Measurements from ENCODE around the gene MYBPC1. TPM values are rescaled to one million over a fixed set of nuclear protein-coding genes. Genes with fewer than 3 reads are reported as not detected.

Gene MYBPC1
- total and polyA plus RNA-seq, 2 of the 13 experiments (the other 11 are each of a cell fraction or from before 2014, with no cell fraction given) = 0.31 to 0.53 TPM

DNA sequence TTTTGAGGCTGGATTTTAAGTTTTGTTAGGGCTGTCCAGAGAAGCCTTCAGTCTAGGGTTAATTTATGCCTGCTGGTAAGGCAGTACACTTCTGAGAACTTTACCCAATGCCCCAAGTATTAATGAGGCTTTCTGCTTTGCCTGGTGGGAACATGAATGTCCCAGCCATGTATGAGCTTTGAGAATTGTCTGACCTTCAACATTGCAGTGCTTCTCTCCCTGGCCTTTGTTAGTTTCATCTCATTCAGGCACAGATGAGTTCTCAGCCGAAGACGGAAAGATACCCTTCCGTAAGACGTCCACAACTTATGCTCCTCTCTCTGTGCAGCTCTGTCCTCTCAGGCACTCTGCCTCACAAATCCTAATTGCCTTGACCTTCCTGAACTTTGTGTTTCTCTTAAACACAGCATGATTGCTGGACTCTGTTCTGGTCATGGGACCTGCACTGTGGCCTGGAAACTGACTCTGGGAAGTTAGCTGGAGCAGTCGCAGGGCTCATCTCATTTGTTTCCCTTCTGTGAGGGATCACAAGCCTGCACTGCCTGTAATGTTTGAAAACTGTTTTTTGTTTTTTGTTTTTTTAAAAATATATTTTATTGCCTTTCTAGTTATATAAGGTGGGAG, 118.4 kb downstream of the MYBPC1 start (continued):
- 0 out of 2 replicates have a peak, but pooled peaks have one; percentile 74 for TF ChIP-seq ZNF124 (CRISPR knock-in tag; IDR thresholded peaks at IDR 0.05)
- TF ChIP-seq HOXA5 (CRISPR knock-in tag; IDR thresholded peaks at IDR 0.05) = no peak
- peak; percentile 33; the same call in 1 of the 2 replicates for TF ChIP-seq PHF8 (CRISPR knock-in tag; IDR thresholded peaks at IDR 0.05)
- no peak for TF ChIP-seq KDM5B (CRISPR knock-in tag; IDR thresholded peaks at IDR 0.05; ENCODE audit: borderline replicate concordance)
- TF ChIP-seq, protein P1, sequence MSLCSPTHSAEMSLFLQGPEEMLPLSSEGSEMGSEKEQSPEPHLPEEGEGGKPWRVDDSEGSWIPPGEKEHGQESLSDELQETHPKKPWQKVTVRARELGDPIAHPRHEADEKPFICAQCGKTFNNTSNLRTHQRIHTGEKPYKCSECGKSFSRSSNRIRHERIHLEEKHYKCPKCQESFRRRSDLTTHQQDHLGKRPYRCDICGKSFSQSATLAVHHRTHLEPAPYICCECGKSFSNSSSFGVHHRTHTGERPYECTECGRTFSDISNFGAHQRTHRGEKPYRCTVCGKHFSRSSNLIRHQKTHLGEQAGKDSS (CRISPR knock-in tag; IDR thresholded peaks at IDR 0.05; ENCODE audit: borderline replicate concordance, low read depth) = peak; percentile 76; the same call in 1 of the 2 replicates
- peak; percentile 54; the same call in 1 of the 2 replicates for TF ChIP-seq SPEN (CRISPR knock-in tag; IDR thresholded peaks at IDR 0.05; ENCODE audit: low read depth)
- TF ChIP-seq PPARG (CRISPR knock-in tag; conservative IDR thresholded peaks at IDR 0.05) = peak; percentile 89
- peak; percentile 70; the same call in 1 of the 2 replicates for TF ChIP-seq ARID4A (CRISPR knock-in tag; IDR thresholded peaks at IDR 0.05; ENCODE audit: borderline replicate concordance)
- TF ChIP-seq, protein P2, sequence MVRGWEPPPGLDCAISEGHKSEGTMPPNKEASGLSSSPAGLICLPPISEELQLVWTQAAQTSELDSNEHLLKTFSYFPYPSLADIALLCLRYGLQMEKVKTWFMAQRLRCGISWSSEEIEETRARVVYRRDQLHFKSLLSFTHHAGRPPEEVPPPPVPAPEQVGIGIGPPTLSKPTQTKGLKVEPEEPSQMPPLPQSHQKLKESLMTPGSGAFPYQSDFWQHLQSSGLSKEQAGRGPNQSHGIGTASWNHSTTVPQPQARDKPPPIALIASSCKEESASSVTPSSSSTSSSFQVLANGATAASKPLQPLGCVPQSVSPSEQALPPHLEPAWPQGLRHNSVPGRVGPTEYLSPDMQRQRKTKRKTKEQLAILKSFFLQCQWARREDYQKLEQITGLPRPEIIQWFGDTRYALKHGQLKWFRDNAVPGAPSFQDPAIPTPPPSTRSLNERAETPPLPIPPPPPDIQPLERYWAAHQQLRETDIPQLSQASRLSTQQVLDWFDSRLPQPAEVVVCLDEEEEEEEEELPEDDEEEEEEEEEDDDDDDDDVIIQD (CRISPR knock-in tag; IDR thresholded peaks at IDR 0.05; ENCODE audit: low read depth) = peak; percentile 91
- TF ChIP-seq SOX13 (IDR thresholded peaks at IDR 0.05) = no peak
- TF ChIP-seq SOX13 (CRISPR knock-in tag; conservative IDR thresholded peaks at IDR 0.05 in 1 of 2, IDR thresholded peaks at IDR 0.05 in 1 of 2) = peak in 1 of 2 experiments; percentile 81; a peak in 2 of 4 replicates
- peak; percentile 42; the same call in 1 of the 2 replicates for TF ChIP-seq SP5 (CRISPR knock-in tag; IDR thresholded peaks at IDR 0.05; ENCODE audit: borderline replicate concordance, low read depth)
- peak; percentile 91; the same call in 1 of the 2 replicates for TF ChIP-seq IRF2 (CRISPR knock-in tag; IDR thresholded peaks at IDR 0.05)
- TF ChIP-seq KMT2A (CRISPR knock-in tag; IDR thresholded peaks at IDR 0.05) = peak; percentile 82
- no peak for TF ChIP-seq ZBTB49 (CRISPR knock-in tag; IDR thresholded peaks at IDR 0.05; ENCODE audit: borderline replicate concordance)
- TF ChIP-seq ZFP90 (CRISPR knock-in tag; IDR thresholded peaks at IDR 0.05; ENCODE audit: borderline replicate concordance) = 0 out of 2 replicates have a peak, but pooled peaks have one; percentile 29
- TF ChIP-seq HMG20B (CRISPR knock-in tag; conservative IDR thresholded peaks at IDR 0.05) = 0 out of 2 replicates have a peak, but pooled peaks have one; percentile 32
- TF ChIP-seq ERF (CRISPR knock-in tag; IDR thresholded peaks at IDR 0.05) = peak; percentile 77
- peak; percentile 75; the same call in 1 of the 2 replicates for TF ChIP-seq FOXJ3 (CRISPR knock-in tag; IDR thresholded peaks at IDR 0.05; ENCODE audit: borderline replicate concordance)
- TF ChIP-seq POGZ (CRISPR knock-in tag; IDR thresholded peaks at IDR 0.05) = peak; percentile 95
